ENCODE measurements around the gene SAC3D1. TPM values are rescaled to one million over a fixed set of nuclear protein-coding genes. Genes with fewer than 3 reads are reported as not detected.

The SAC3D1 gene
- total and polyA plus RNA-seq, 9 of the 15 experiments (the other 6 are each of a cell fraction or from before 2014, with no cell fraction given): 0.20 to 35.2 (median 5.8) TPM

DNA sequence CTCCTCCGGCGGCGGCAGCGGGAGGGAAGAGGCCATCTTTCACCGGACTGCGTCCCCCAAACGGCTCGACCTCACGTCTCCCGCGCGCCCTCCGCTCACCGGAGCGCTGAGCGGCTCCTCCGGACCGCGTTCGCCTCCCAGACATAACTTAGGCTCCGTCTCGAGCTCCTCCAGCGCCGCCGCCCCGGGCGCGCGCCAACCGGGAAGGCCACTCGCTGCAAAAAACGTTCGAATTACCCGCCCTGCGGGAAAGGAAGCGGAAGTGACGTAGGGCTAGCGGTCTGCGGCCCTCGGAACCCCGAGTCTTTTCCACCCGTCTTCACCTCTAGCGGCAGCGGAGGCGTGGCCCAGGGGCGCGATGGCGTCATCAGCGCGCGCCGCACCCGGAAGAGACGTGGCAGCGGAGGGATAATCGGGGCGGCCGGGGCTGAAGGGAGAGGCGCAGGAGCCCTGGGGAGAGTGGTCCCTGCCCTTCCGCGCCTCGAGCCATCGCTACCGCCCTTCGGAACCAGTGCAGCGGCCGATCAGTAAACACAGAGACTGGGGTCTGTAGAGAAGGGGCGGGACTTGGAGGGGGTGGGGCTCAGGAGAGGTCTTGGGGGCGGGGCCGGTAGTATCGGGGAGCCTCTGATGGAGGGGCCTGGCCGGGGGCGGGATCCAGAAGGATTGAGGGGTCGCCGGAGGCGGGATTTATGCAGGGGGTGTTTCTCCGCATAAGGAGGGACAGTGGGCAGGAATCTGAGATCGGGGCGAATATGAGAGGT is 43.0 kb downstream of the SAC3D1 start, which contains the start of the genes CDCA5 and ZFPL1 (continued):
- TF ChIP-seq, protein P1, sequence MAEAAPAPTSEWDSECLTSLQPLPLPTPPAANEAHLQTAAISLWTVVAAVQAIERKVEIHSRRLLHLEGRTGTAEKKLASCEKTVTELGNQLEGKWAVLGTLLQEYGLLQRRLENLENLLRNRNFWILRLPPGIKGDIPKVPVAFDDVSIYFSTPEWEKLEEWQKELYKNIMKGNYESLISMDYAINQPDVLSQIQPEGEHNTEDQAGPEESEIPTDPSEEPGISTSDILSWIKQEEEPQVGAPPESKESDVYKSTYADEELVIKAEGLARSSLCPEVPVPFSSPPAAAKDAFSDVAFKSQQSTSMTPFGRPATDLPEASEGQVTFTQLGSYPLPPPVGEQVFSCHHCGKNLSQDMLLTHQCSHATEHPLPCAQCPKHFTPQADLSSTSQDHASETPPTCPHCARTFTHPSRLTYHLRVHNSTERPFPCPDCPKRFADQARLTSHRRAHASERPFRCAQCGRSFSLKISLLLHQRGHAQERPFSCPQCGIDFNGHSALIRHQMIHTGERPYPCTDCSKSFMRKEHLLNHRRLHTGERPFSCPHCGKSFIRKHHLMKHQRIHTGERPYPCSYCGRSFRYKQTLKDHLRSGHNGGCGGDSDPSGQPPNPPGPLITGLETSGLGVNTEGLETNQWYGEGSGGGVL (CRISPR knock-in tag; IDR thresholded peaks at IDR 0.05): no peak
- TF ChIP-seq TBL1XR1 (IDR thresholded peaks at IDR 0.05; ENCODE audit: low read length in 2 of 2) (peak in 1 of 2 experiments; percentile 79; a peak in 2 of 4 replicates), ZNF347 (CRISPR knock-in tag; IDR thresholded peaks at IDR 0.05; ENCODE audit: low read depth) (no peak), MTA1 (IDR thresholded peaks at IDR 0.05; ENCODE audit: borderline replicate concordance) (peak; percentile 99), RFX5 (IDR thresholded peaks at IDR 0.05; ENCODE audit: low read depth, low read length) (peak; percentile 50; the same call in 1 of the 2 replicates), ESRRB (CRISPR knock-in tag; IDR thresholded peaks at IDR 0.05; ENCODE audit: borderline replicate concordance) (no peak), ZSCAN29 (IDR thresholded peaks at IDR 0.05) (no peak), ELF1 (tag; IDR thresholded peaks at IDR 0.05) (peak; percentile 99), RBM14 (IDR thresholded peaks at IDR 0.05; ENCODE audit: borderline replicate concordance, insufficient read depth, low read depth, low read length) (peak; percentile 75; the same call in 1 of the 2 replicates), FIP1L1 (IDR thresholded peaks at IDR 0.05; ENCODE audit: low read depth, low read length, poor library complexity, severe bottlenecking) (peak; percentile 90), ZNF197 (CRISPR knock-in tag; IDR thresholded peaks at IDR 0.05; ENCODE audit: low read depth) (no peak)
- TF ChIP-seq, protein P2, sequence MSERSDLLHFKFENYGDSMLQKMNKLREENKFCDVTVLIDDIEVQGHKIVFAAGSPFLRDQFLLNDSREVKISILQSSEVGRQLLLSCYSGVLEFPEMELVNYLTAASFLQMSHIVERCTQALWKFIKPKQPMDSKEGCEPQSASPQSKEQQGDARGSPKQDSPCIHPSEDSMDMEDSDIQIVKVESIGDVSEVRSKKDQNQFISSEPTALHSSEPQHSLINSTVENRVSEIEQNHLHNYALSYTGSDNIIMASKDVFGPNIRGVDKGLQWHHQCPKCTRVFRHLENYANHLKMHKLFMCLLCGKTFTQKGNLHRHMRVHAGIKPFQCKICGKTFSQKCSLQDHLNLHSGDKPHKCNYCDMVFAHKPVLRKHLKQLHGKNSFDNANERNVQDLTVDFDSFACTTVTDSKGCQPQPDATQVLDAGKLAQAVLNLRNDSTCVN (CRISPR knock-in tag; IDR thresholded peaks at IDR 0.05): peak; percentile 49; the same call in 1 of the 2 replicates
- TF ChIP-seq, protein P3, sequence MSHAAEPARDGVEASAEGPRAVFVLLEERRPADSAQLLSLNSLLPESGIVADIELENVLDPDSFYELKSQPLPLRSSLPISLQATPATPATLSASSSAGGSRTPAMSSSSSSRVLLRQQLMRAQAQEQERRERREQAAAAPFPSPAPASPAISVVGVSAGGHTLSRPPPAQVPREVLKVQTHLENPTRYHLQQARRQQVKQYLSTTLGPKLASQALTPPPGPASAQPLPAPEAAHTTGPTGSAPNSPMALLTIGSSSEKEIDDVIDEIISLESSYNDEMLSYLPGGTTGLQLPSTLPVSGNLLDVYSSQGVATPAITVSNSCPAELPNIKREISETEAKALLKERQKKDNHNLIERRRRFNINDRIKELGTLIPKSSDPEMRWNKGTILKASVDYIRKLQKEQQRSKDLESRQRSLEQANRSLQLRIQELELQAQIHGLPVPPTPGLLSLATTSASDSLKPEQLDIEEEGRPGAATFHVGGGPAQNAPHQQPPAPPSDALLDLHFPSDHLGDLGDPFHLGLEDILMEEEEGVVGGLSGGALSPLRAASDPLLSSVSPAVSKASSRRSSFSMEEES (CRISPR knock-in tag; IDR thresholded peaks at IDR 0.05): no peak
- TF ChIP-seq, protein P4, sequence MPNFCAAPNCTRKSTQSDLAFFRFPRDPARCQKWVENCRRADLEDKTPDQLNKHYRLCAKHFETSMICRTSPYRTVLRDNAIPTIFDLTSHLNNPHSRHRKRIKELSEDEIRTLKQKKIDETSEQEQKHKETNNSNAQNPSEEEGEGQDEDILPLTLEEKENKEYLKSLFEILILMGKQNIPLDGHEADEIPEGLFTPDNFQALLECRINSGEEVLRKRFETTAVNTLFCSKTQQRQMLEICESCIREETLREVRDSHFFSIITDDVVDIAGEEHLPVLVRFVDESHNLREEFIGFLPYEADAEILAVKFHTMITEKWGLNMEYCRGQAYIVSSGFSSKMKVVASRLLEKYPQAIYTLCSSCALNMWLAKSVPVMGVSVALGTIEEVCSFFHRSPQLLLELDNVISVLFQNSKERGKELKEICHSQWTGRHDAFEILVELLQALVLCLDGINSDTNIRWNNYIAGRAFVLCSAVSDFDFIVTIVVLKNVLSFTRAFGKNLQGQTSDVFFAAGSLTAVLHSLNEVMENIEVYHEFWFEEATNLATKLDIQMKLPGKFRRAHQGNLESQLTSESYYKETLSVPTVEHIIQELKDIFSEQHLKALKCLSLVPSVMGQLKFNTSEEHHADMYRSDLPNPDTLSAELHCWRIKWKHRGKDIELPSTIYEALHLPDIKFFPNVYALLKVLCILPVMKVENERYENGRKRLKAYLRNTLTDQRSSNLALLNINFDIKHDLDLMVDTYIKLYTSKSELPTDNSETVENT (CRISPR knock-in tag; IDR thresholded peaks at IDR 0.05): peak; percentile 69; the same call in 1 of the 2 replicates
- TF ChIP-seq, protein P5, sequence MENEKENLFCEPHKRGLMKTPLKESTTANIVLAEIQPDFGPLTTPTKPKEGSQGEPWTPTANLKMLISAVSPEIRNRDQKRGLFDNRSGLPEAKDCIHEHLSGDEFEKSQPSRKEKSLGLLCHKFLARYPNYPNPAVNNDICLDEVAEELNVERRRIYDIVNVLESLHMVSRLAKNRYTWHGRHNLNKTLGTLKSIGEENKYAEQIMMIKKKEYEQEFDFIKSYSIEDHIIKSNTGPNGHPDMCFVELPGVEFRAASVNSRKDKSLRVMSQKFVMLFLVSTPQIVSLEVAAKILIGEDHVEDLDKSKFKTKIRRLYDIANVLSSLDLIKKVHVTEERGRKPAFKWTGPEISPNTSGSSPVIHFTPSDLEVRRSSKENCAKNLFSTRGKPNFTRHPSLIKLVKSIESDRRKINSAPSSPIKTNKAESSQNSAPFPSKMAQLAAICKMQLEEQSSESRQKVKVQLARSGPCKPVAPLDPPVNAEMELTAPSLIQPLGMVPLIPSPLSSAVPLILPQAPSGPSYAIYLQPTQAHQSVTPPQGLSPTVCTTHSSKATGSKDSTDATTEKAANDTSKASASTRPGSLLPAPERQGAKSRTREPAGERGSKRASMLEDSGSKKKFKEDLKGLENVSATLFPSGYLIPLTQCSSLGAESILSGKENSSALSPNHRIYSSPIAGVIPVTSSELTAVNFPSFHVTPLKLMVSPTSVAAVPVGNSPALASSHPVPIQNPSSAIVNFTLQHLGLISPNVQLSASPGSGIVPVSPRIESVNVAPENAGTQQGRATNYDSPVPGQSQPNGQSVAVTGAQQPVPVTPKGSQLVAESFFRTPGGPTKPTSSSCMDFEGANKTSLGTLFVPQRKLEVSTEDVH (IDR thresholded peaks at IDR 0.05; ENCODE audit: low read depth, partially characterized antibody): peak; percentile 98
